Keratinocyte (primary cell): Measurements from ENCODE around the gene ARPIN. TPM values are rescaled to one million over a fixed set of nuclear protein-coding genes. Genes with fewer than 3 reads are reported as not detected.

Source experiments
- DNase-seq: peaks from one replicate; pipeline ENCODE4 v3.0.0-alpha.2; 2011; ENCODE audit warnings: low read depth, missing footprints, low spot score
- FAIRE-seq: peaks from 2 replicates; lab custom pipeline; 2011; peaks lifted over from hg19 to GRCh38; lab: Jason Lieb, UNC
- H2AFZ ChIP-seq: 2 replicates; pipeline ENCODE4 v1.6.0; 2012; ENCODE audit warnings: low read length, control low read depth, inconsistent platforms; ENCODE audit not compliant: control insufficient read depth
- H3K27ac ChIP-seq: 2 replicates; pipeline ENCODE4 v1.5.1; 2011; ENCODE audit warnings: low read length; ENCODE audit not compliant: control insufficient read depth, insufficient read depth
- H3K27me3 ChIP-seq: 3 replicates; pipeline ENCODE4 v1.6.0; 2011; ENCODE audit warnings: low read length; ENCODE audit not compliant: control insufficient read depth, insufficient read depth; ENCODE audit errors: extremely low read depth
- H3K36me3 ChIP-seq, 2 experiments: 2 replicates in 1 of 2; 3 replicates in 1 of 2; pipeline ENCODE4 v1.5.1; 2011; ENCODE audit warnings: low read length in 2 of 2, mild to moderate bottlenecking in 1 of 2; ENCODE audit not compliant: control insufficient read depth in 2 of 2, insufficient read depth in 2 of 2; ENCODE audit errors: extremely low read depth in 1 of 2
- H3K4me1 ChIP-seq: 3 replicates; pipeline ENCODE4 v1.5.1; 2011; ENCODE audit warnings: low read length; ENCODE audit not compliant: control insufficient read depth, insufficient read depth; ENCODE audit errors: extremely low read depth
- H3K4me2 ChIP-seq: 3 replicates; pipeline ENCODE4 v1.6.0; 2011; ENCODE audit warnings: low read depth, low read length; ENCODE audit not compliant: control insufficient read depth, insufficient read depth; ENCODE audit errors: extremely low read depth
- H3K4me3 ChIP-seq, 3 experiments: fragments of 200-600 bp in 1 of 3; sonication (generic) in 1 of 3; 2 replicates in 2 of 3; 3 replicates in 1 of 3; pipeline ENCODE4 v1.5.1; 2011 to 2016; ENCODE audit warnings: low read length in 3 of 3, mild to moderate bottlenecking in 3 of 3, control low read depth in 2 of 3, inconsistent platforms in 1 of 3, low read depth in 1 of 3, mixed read lengths in 1 of 3, mixed run types in 1 of 3, moderate library complexity in 1 of 3; ENCODE audit not compliant: control insufficient read depth in 2 of 3, insufficient read depth in 2 of 3; ENCODE audit errors: extremely low read depth in 1 of 3
- H3K79me2 ChIP-seq: 2 replicates; pipeline ENCODE4 v1.6.0; 2012; ENCODE audit warnings: low read length; ENCODE audit not compliant: control insufficient read depth, insufficient read depth
- H3K9ac ChIP-seq: 3 replicates; pipeline ENCODE4 v1.6.0; 2011; ENCODE audit warnings: low read length; ENCODE audit not compliant: control insufficient read depth, insufficient read depth; ENCODE audit errors: extremely low read depth
- H3K9me1 ChIP-seq: 3 replicates; pipeline ENCODE4 v1.6.0; 2011; ENCODE audit warnings: low read length; ENCODE audit not compliant: control insufficient read depth, insufficient read depth; ENCODE audit errors: extremely low read depth
- H3K9me3 ChIP-seq: 2 replicates; pipeline ENCODE4 v1.5.1; 2012; ENCODE audit warnings: low read depth, low read length; ENCODE audit not compliant: control insufficient read depth
- H4K20me1 ChIP-seq: 3 replicates; pipeline ENCODE4 v1.6.0; 2011; ENCODE audit warnings: low read length; ENCODE audit not compliant: control insufficient read depth, insufficient read depth; ENCODE audit errors: extremely low read depth
- EZH2 ChIP-seq: IDR thresholded peaks from one replicate; pipeline ENCODE4 v1.6.1; 2012; ENCODE audit warnings: inconsistent platforms, mild to moderate bottlenecking, low read length, moderate library complexity
- dilution Hi-C: fragments of 300-500 bp; cut with MboI; formaldehyde crosslinking; loops from one replicate; pipeline ENCODE4 v1.7.0; 2020; ENCODE audit warnings: low sequenced_read_pairs; ENCODE audit not compliant: extremely low pct_ligation_motif_present
- polyA plus RNA-seq, 5 experiments: library from polyadenylated mRNA; depleted of rRNA in 3 of 5; stranded (reverse) in 3 of 5; stranded (forward) in 1 of 5; unstranded in 1 of 5; fragments of >200 nt; gene quantifications; 1 replicate in 1 of 5; 2 replicates in 3 of 5; 3 replicates in 1 of 5; pipeline versions ENCODE4 v1.2.1 to v1.2.3, GENCODE V29; 2011 to 2012; ENCODE audit warnings: missing spikeins in 2 of 5, low read depth in 1 of 5, low replicate concordance in 1 of 5
- TF ChIP-seq, protein P1 (sequence below), 3 experiments: IDR thresholded peaks in 1 of 3; conservative IDR thresholded peaks in 1 of 3; optimal IDR thresholded peaks in 1 of 3; 2 replicates in 2 of 3; 3 replicates in 1 of 3; pipeline versions ENCODE3 to v1.5.1; 2011; ENCODE audit warnings: low read length in 3 of 3, mild to moderate bottlenecking in 3 of 3, moderate library complexity in 2 of 3, control low read depth in 1 of 3, inconsistent platforms in 1 of 3; ENCODE audit not compliant: insufficient read depth in 2 of 3; ENCODE audit errors: extremely low read depth in 1 of 3

Gene ARPIN
- polyA plus RNA-seq, 1 donor (not counting 4 experiments of a cell fraction or from before 2014, with no cell fraction given) = 9.0 TPM

DNA sequence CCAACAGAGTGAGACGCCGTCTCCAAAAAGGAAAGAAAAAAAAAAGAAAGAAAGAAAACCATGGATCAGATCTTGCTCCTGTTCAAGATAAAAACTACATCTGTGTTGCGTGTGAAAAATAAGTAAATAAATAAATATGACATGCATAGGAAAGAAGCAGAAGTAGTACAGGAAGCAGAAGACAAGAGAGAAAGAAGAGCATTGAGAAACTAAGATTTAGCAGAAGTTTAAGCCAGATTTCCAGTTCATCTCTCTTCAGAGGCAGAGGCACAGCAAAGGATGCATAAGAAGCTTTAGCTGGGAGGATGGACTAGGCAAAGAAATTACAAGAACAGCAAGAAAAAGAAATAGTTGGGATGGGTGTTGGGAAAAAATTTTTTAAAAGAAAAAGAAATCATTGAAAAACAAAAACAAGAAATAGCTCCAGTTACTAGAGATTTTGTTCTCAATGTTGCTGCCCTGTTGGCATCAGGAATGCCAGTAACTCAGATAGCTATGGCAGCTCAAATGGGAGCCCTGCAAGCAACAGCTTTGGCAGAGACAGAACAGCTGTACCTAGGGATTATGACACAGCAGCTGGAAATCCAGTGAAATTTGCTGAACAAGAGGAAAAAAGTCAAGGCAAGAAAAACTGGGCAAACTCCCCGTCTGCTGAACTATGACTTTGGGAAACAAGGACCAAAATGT, 36.2 kb downstream of the ARPIN start:
- H3K36me3 ChIP-seq = peaks cover 3 to 12% of the 10 kb centered on the region in 2 experiments
- no peaks in the 10 kb centered on the region for H3K27me3 ChIP-seq
- H3K4me1 ChIP-seq = no peaks in the 10 kb centered on the region
- no peak overlapping the region for H2AFZ ChIP-seq
- H3K9me1 ChIP-seq = no peaks in the 10 kb centered on the region
- H3K4me3 ChIP-seq = no peak overlapping the region
- DNase-seq (no peak), FAIRE-seq (no peak)
- TF ChIP-seq, protein P1, sequence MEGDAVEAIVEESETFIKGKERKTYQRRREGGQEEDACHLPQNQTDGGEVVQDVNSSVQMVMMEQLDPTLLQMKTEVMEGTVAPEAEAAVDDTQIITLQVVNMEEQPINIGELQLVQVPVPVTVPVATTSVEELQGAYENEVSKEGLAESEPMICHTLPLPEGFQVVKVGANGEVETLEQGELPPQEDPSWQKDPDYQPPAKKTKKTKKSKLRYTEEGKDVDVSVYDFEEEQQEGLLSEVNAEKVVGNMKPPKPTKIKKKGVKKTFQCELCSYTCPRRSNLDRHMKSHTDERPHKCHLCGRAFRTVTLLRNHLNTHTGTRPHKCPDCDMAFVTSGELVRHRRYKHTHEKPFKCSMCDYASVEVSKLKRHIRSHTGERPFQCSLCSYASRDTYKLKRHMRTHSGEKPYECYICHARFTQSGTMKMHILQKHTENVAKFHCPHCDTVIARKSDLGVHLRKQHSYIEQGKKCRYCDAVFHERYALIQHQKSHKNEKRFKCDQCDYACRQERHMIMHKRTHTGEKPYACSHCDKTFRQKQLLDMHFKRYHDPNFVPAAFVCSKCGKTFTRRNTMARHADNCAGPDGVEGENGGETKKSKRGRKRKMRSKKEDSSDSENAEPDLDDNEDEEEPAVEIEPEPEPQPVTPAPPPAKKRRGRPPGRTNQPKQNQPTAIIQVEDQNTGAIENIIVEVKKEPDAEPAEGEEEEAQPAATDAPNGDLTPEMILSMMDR (optimal IDR thresholded peaks at IDR 0.05 in 1 of 3, IDR thresholded peaks at IDR 0.05 in 1 of 3, conservative IDR thresholded peaks at IDR 0.05 in 1 of 3; ENCODE audit: extremely low read depth in 1 of 3, insufficient read depth in 2 of 3, low read length in 3 of 3) = no peak
- TF ChIP-seq EZH2 = no peak
- H3K27ac ChIP-seq = no peak overlapping the region
- H3K9me3 ChIP-seq = no peaks in the 10 kb centered on the region
- no peaks in the 10 kb centered on the region for H4K20me1 ChIP-seq
- no peaks in the 10 kb centered on the region for H3K79me2 ChIP-seq
- H3K4me2 ChIP-seq = no peak overlapping the region
- no peak overlapping the region for H3K9ac ChIP-seq
- dilution Hi-C loops = no loop called here

DNA sequence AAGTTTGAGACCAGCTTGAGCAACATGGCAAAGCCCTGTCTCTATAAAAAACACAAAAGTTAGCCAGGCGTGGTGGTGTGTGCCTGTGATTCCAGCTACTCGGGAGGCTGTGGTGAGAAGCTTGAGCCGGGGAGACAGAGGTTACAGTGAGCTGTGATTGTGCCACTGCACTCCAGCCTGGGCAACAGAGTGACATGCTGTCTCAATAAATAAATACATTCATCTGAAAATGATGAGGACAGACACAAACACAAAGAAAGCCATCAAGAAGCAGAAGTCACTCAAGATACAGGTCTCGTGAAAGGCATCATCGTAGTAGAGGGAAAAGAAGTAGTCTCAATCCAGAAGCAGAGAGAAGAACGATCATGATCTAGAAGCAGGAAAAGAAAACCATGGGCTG, 37.0 kb downstream of the ARPIN start:
- Histone ChIP-seq H4K20me1 (no peaks in the 10 kb centered on the region), H3K27me3 (no peaks in the 10 kb centered on the region), H3K79me2 (no peaks in the 10 kb centered on the region), H3K36me3 (peaks cover 3 to 15% of the 10 kb centered on the region in 2 experiments), H3K9ac (no peak overlapping the region), H3K9me1 (no peaks in the 10 kb centered on the region), H3K9me3 (no peaks in the 10 kb centered on the region), H3K27ac (no peak overlapping the region), H3K4me2 (no peak overlapping the region), H3K4me3 (no peak overlapping the region), H3K4me1 (no peaks in the 10 kb centered on the region), H2AFZ (no peak overlapping the region)
- no peak for TF ChIP-seq EZH2
- TF ChIP-seq, protein P1 (optimal IDR thresholded peaks at IDR 0.05 in 1 of 3, IDR thresholded peaks at IDR 0.05 in 1 of 3, conservative IDR thresholded peaks at IDR 0.05 in 1 of 3; ENCODE audit: extremely low read depth in 1 of 3, insufficient read depth in 2 of 3, low read length in 3 of 3) = no peak
- FAIRE-seq (no peak), DNase-seq (no peak)
- dilution Hi-C loops = no loop called here
